Measurements from ENCODE around the gene ACOXL. TPM values are rescaled to one million over a fixed set of nuclear protein-coding genes. Genes with fewer than 3 reads are reported as not detected.
"Not testable (repeated sequence)": the region's sequence is repeated elsewhere in the genome, so short reads cannot be mapped to it uniquely, and the experiment has no call there.

The ACOXL gene
- total RNA-seq, 2 experiments from 2014 or later: not detected

- Histone ChIP-seq H3K9me3 (ENCODE audit: control insufficient read depth in 1 of 2, insufficient read depth in 1 of 2, low read length in 2 of 2) (no peaks in the 10 kb centered on the region), H3K4me3 (ENCODE audit: low read length) (no peak overlapping the region), H3K4me1 (ENCODE audit: insufficient read depth, low read length) (peaks cover 42% of the 10 kb centered on the region), H3K36me3 (ENCODE audit: insufficient read depth, low read length) (no peaks in the 10 kb centered on the region), H3K27me3 (ENCODE audit: control insufficient read depth in 1 of 2, insufficient read depth in 2 of 2, low read length in 2 of 2) (no peaks in the 10 kb centered on the region), H3K27ac (ENCODE audit: low read depth in 1 of 2, low read length in 2 of 2) (no peak overlapping the region)
- H3K36me3 Mint-ChIP-seq (ENCODE audit: low read depth): no peaks in the 10 kb centered on the region
- peak overlapping the region; percentile 9 for H3K4me3 Mint-ChIP-seq
- no peaks in the 10 kb centered on the region for H3K9me3 Mint-ChIP-seq
- ChIA-PET CTCF (interaction anchor here (0.6 to 1.4 kb wide), 3 partner anchors 21 to 269 kb away, joined by 3 to 4 read pairs (median 3); no protein-coding TSS in a partner anchor), POLR2A (interaction anchor here (0.6 kb wide), 1 partner anchor 112 kb away, joined by 3 read pairs; no protein-coding TSS in a partner anchor)
- H3K4me1 Mint-ChIP-seq (ENCODE audit: low read depth): peaks cover 52% of the 10 kb centered on the region
- no peaks in the 10 kb centered on the region for H3K27me3 Mint-ChIP-seq
- H3K27ac Mint-ChIP-seq: peak overlapping the region; percentile 61
- peak; percentile 39 for TF ChIP-seq CTCF (IDR thresholded peaks at IDR 0.05)
- DNase-seq: peak in 11 of 14 experiments; percentile 17 to 75 (median 35)
- ATAC-seq (ENCODE audit: poor library complexity): no peak
- intact Hi-C loops (cut with DNase I, micrococcal nuclease): loop anchor here in 1 of 2 experiments (2.0 kb wide), 1 partner anchor 43 kb away; no protein-coding TSS in a partner anchor
These were observed 121.1 kb downstream of the ACOXL start for GRCh38 chr2:110853516-110853915.

- no peak overlapping the region for H3K4me3 ChIP-seq (ENCODE audit: low read length)
- Mint-ChIP-seq H3K36me3 (ENCODE audit: low read depth) (no peaks in the 10 kb centered on the region), H3K9me3 (no peaks in the 10 kb centered on the region), H3K4me3 (no peak overlapping the region), H3K4me1 (ENCODE audit: low read depth) (peaks cover 52% of the 10 kb centered on the region), H3K27me3 (no peaks in the 10 kb centered on the region), H3K27ac (peak overlapping the region; percentile 61)
- ChIA-PET CTCF (interaction anchor here (0.6 to 1.4 kb wide), 3 partner anchors 22 to 268 kb away, joined by 3 to 4 read pairs (median 3); no protein-coding TSS in a partner anchor), POLR2A (interaction anchor here (0.6 kb wide), 1 partner anchor 112 kb away, joined by 3 read pairs; no protein-coding TSS in a partner anchor)
- H3K9me3 ChIP-seq (ENCODE audit: control insufficient read depth in 1 of 2, insufficient read depth in 1 of 2, low read length in 2 of 2): no peaks in the 10 kb centered on the region
- no peaks in the 10 kb centered on the region for H3K27me3 ChIP-seq (ENCODE audit: control insufficient read depth in 1 of 2, insufficient read depth in 2 of 2, low read length in 2 of 2)
- ATAC-seq (ENCODE audit: poor library complexity) (no peak), DNase-seq (no peak)
- H3K36me3 ChIP-seq (ENCODE audit: insufficient read depth, low read length): no peaks in the 10 kb centered on the region
- intact Hi-C loops (cut with DNase I, micrococcal nuclease): loop anchor here in 1 of 2 experiments (2.0 kb wide), 1 partner anchor 43 kb away; no protein-coding TSS in a partner anchor
- TF ChIP-seq CTCF (IDR thresholded peaks at IDR 0.05): no peak
- no peak overlapping the region for H3K27ac ChIP-seq (ENCODE audit: low read depth in 1 of 2, low read length in 2 of 2)
- H3K4me1 ChIP-seq (ENCODE audit: insufficient read depth, low read length): peaks cover 46% of the 10 kb centered on the region
These were observed 121.6 kb downstream of the ACOXL start for GRCh38 chr2:110853948-110854347.

- H3K4me1 ChIP-seq (ENCODE audit: insufficient read depth, low read length): peaks cover 51% of the 10 kb centered on the region
- no peaks in the 10 kb centered on the region for H3K36me3 ChIP-seq (ENCODE audit: insufficient read depth, low read length)
- DNase-seq (peak in 1 of 14 experiments; percentile 31), ATAC-seq (ENCODE audit: poor library complexity) (no peak)
- ChIA-PET POLR2A (no interaction called here), CTCF (interaction anchor here (0.6 to 0.7 kb wide), 2 partner anchors 158 to 268 kb away, joined by 3 to 4 read pairs; no protein-coding TSS in a partner anchor)
- Mint-ChIP-seq H3K4me1 (ENCODE audit: low read depth) (peaks cover 56% of the 10 kb centered on the region), H3K27me3 (no peaks in the 10 kb centered on the region), H3K4me3 (no peak overlapping the region), H3K9me3 (no peaks in the 10 kb centered on the region), H3K27ac (no peak overlapping the region), H3K36me3 (ENCODE audit: low read depth) (no peaks in the 10 kb centered on the region)
- H3K27ac ChIP-seq (ENCODE audit: low read depth in 1 of 2, low read length in 2 of 2): no peak overlapping the region
- TF ChIP-seq CTCF (IDR thresholded peaks at IDR 0.05): no peak
- H3K9me3 ChIP-seq (ENCODE audit: control insufficient read depth in 1 of 2, insufficient read depth in 1 of 2, low read length in 2 of 2): no peaks in the 10 kb centered on the region
- no peak overlapping the region for H3K4me3 ChIP-seq (ENCODE audit: low read length)
- intact Hi-C loops (cut with DNase I, micrococcal nuclease): no loop called here
- H3K27me3 ChIP-seq (ENCODE audit: control insufficient read depth in 1 of 2, insufficient read depth in 2 of 2, low read length in 2 of 2): no peaks in the 10 kb centered on the region
These were observed 122.1 kb downstream of the ACOXL start for GRCh38 chr2:110854355-110855081.

GRCh38 chr2:110855841-110856240, 123.5 kb downstream of the ACOXL start:
- H3K36me3 ChIP-seq (ENCODE audit: insufficient read depth, low read length); intact Hi-C loops (cut with DNase I, micrococcal nuclease); H3K9me3 ChIP-seq (ENCODE audit: control insufficient read depth in 1 of 2, insufficient read depth in 1 of 2, low read length in 2 of 2); H3K9me3 Mint-ChIP-seq; ATAC-seq (ENCODE audit: poor library complexity); CTCF ChIA-PET; H3K27ac ChIP-seq (ENCODE audit: low read depth in 1 of 2, low read length in 2 of 2); H3K4me3 Mint-ChIP-seq; H3K27me3 Mint-ChIP-seq; H3K27me3 ChIP-seq (ENCODE audit: control insufficient read depth in 1 of 2, insufficient read depth in 2 of 2, low read length in 2 of 2); H3K4me3 ChIP-seq (ENCODE audit: low read length); H3K36me3 Mint-ChIP-seq (ENCODE audit: low read depth); DNase-seq; H3K27ac Mint-ChIP-seq: not testable (repeated sequence)
- peaks cover 67% of the 10 kb centered on the region for H3K4me1 Mint-ChIP-seq (ENCODE audit: low read depth)
- POLR2A ChIA-PET: interaction anchor here (1.3 kb wide), 1 partner anchor 9 kb away, joined by 3 read pairs; no protein-coding TSS in a partner anchor
- H3K4me1 ChIP-seq (ENCODE audit: insufficient read depth, low read length): peaks cover 65% of the 10 kb centered on the region

All from CD4-positive, alpha-beta T cell (primary cell).